Breast epithelium (tissue), 4 donors: ENCODE data around the gene SPSB3. TPM values are rescaled to one million over a fixed set of nuclear protein-coding genes. Genes with fewer than 3 reads are reported as not detected.

Experiments
- DNase-seq, 2 donors: peaks; one replicate each; pipeline ENCODE4 v3.0.0-alpha.2; 2019; ENCODE audit warnings: low spot score in 2 of 2
- H3K27ac ChIP-seq, 2 donors: fragments of 200-600 bp; sonication (generic) in 1 of 2; one replicate each; pipeline ENCODE4 v1.5.1; 2016 to 2019; ENCODE audit warnings: mild to moderate bottlenecking in 1 of 2
- H3K27me3 ChIP-seq, 2 donors: fragments of 200-600 bp; sonication (generic) in 1 of 2; one replicate each; pipeline versions ENCODE4 v1.5.1 to v1.6.0; 2017 to 2019; ENCODE audit warnings: control low read depth in 1 of 2, mild to moderate bottlenecking in 1 of 2
- H3K36me3 ChIP-seq: fragments of 200-600 bp; one replicate; pipeline ENCODE4 v1.5.1; 2019
- H3K4me1 ChIP-seq, 2 donors: fragments of 200-600 bp; sonication (generic); one replicate each; pipeline ENCODE4 v1.5.1; 2016 to 2019; ENCODE audit warnings: control low read depth in 1 of 2
- H3K4me3 ChIP-seq, 3 donors: fragments of 200-600 bp; sonication (generic); 1 replicate in 2 of 3; 2 replicates in 1 of 3; pipeline ENCODE4 v1.5.1; 2016 to 2019; ENCODE audit warnings: mild to moderate bottlenecking in 3 of 3, moderate library complexity in 2 of 3
- H3K9me3 ChIP-seq, 2 donors: fragments of 200-600 bp; sonication (generic) in 1 of 2; one replicate each; pipeline ENCODE4 v1.5.1; 2016 to 2019; ENCODE audit warnings: control low read depth in 1 of 2
- POLR2A ChIP-seq: fragments of 450-650 bp; IDR thresholded peaks from one replicate; pipeline ENCODE4 v1.6.1; 2016; ENCODE audit warnings: antibody characterized with exemption, mild to moderate bottlenecking, moderate library complexity
- POLR2AphosphoS5 ChIP-seq, 3 donors: sonication (generic); formaldehyde crosslinking; IDR thresholded peaks; one replicate each; pipeline ENCODE4 v1.6.1; 2017; ENCODE audit warnings: antibody characterized with exemption in 3 of 3
- intact Hi-C: fragments of 100-400 bp; cut with DNase I; formaldehyde crosslinking; loops from one replicate; pipeline ENCODE4 v1.15.1; 2023; ENCODE audit warnings: low total_unique reads
- total RNA-seq, 3 donors: library from RNA; depleted of rRNA; stranded (reverse); fragments of >200 nt; gene quantifications; one replicate each; pipeline ENCODE4 v1.1.0, GENCODE V29; 2016
- TF ChIP-seq, protein P1 (sequence below), 3 donors: fragments of 450-650 bp; IDR thresholded peaks; one replicate each; pipeline ENCODE4 v1.5.1; 2016 to 2017; ENCODE audit warnings: antibody characterized with exemption in 3 of 3, mild to moderate bottlenecking in 3 of 3, moderate library complexity in 3 of 3

Gene SPSB3
- total RNA-seq, 3 donors from 2014 or later, result 84.9 to 107 (median 88.5) TPM

DNA sequence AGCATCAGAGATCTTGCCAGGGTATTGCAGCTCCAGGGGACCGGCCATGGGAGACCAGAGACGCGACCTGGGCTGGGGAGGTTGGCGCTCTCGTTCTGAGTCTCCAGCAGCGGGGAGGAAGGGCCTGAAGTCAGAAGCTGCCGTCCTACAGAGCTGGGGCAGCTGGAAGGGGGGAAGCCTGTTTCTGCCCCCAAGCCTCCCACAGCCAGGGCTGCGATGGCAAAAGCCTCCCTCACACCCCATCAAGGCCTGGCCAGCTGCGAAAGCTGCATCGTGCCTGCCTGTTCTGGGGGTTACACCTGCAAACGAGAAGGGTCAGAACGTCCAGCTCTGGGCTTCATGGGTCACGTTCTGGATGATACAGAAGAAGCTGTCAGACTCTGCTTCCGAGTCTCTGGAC lies 50.3 kb downstream of the SPSB3 start:
- TF ChIP-seq POLR2AphosphoS5 (IDR thresholded peaks at IDR 0.05), result no peak
- no peak for TF ChIP-seq POLR2A
- TF ChIP-seq, protein P1, sequence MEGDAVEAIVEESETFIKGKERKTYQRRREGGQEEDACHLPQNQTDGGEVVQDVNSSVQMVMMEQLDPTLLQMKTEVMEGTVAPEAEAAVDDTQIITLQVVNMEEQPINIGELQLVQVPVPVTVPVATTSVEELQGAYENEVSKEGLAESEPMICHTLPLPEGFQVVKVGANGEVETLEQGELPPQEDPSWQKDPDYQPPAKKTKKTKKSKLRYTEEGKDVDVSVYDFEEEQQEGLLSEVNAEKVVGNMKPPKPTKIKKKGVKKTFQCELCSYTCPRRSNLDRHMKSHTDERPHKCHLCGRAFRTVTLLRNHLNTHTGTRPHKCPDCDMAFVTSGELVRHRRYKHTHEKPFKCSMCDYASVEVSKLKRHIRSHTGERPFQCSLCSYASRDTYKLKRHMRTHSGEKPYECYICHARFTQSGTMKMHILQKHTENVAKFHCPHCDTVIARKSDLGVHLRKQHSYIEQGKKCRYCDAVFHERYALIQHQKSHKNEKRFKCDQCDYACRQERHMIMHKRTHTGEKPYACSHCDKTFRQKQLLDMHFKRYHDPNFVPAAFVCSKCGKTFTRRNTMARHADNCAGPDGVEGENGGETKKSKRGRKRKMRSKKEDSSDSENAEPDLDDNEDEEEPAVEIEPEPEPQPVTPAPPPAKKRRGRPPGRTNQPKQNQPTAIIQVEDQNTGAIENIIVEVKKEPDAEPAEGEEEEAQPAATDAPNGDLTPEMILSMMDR (IDR thresholded peaks at IDR 0.05), result no peak
- intact Hi-C loops, result no loop called here
- no peaks in the 10 kb centered on the region for H3K4me1 ChIP-seq
- H3K27me3 ChIP-seq, result no peaks in the 10 kb centered on the region
- H3K27ac ChIP-seq, result no peak overlapping the region
- no peaks in the 10 kb centered on the region for H3K36me3 ChIP-seq
- no peak for DNase-seq
- no peak overlapping the region for H3K4me3 ChIP-seq
- no peaks in the 10 kb centered on the region for H3K9me3 ChIP-seq

DNA sequence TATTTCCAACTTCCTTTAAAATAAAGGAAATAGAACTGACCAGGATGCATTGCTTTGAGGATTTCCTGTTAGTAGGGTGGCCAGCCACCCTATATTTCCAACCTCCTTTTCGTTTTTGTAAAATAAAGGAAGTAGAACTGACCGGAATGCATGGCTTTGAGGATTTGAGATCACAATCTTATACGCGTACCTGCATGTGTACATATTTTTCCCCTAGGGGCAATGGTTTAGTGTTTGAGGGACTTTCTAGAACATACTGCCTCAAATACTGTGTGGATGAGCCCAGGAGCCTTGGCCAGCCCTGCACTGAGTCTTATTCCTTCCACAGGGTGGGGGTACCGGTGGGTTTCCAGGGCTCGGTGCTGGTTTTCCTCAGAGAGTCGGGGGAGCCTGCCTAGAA lies 50.8 kb downstream of the SPSB3 start:
- H3K4me1 ChIP-seq, result no peaks in the 10 kb centered on the region
- no peaks in the 10 kb centered on the region for H3K36me3 ChIP-seq
- no peaks in the 10 kb centered on the region for H3K27me3 ChIP-seq
- intact Hi-C loops, result no loop called here
- H3K9me3 ChIP-seq, result no peaks in the 10 kb centered on the region
- no peak for TF ChIP-seq POLR2AphosphoS5 (IDR thresholded peaks at IDR 0.05)
- TF ChIP-seq POLR2A, result no peak
- TF ChIP-seq, protein P1 (IDR thresholded peaks at IDR 0.05), result no peak
- no peak for DNase-seq
- no peak overlapping the region for H3K4me3 ChIP-seq
- no peak overlapping the region for H3K27ac ChIP-seq

DNA sequence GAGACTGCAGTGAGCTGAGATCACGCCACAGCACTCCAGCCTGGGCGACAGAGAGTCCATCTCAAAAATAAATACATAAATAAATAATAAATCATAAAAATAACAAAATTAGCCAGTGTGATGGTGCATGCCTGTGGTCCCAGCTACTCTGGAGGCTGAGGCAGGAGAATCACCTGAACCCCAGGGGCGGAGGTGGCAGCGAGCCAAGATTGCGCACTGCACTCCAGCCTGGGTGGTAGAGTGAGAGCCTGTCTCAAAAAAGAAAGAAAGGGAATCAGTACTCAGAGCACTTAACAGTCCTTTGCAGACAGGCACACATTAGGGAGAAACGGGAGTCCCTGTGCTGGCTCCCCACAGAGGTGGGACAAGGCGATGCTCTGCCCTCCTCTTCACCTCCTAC lies 51.3 kb downstream of the SPSB3 start:
- Histone ChIP-seq H3K27ac (no peak overlapping the region), H3K27me3 (no peaks in the 10 kb centered on the region), H3K36me3 (no peaks in the 10 kb centered on the region), H3K9me3 (no peaks in the 10 kb centered on the region), H3K4me3 (no peak overlapping the region), H3K4me1 (no peaks in the 10 kb centered on the region)
- DNase-seq, result no peak
- intact Hi-C loops, result no loop called here
- TF ChIP-seq, protein P1 (IDR thresholded peaks at IDR 0.05), result no peak
- TF ChIP-seq POLR2AphosphoS5 (IDR thresholded peaks at IDR 0.05) (no peak), POLR2A (no peak)

DNA sequence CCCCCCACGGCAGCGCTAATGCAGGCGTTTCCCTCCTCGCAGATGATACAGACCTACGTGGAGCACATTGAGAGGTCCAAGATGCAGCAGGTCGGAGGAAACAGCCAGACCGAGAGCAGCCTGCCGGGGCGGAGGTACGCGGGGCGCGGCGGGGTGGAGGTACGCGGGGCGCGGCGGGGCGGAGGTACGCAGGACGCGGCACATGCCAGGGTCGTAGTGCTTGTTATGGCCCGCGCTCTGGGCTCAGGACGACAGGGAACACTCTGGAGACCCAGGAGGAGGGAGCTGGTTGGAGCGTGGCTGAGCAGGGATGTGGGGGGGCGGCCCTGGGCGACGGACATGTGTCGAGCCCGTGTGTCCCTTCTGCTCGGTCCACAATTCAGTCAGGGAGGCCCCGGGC lies 52.9 kb downstream of the SPSB3 start:
- TF ChIP-seq POLR2A (no peak), POLR2AphosphoS5 (IDR thresholded peaks at IDR 0.05) (no peak)
- TF ChIP-seq, protein P1 (IDR thresholded peaks at IDR 0.05), result no peak
- intact Hi-C loops, result no loop called here
- Histone ChIP-seq H3K9me3 (no peaks in the 10 kb centered on the region), H3K27ac (no peak overlapping the region), H3K4me1 (no peaks in the 10 kb centered on the region), H3K36me3 (no peaks in the 10 kb centered on the region), H3K4me3 (no peak overlapping the region), H3K27me3 (no peaks in the 10 kb centered on the region)
- no peak for DNase-seq

DNA sequence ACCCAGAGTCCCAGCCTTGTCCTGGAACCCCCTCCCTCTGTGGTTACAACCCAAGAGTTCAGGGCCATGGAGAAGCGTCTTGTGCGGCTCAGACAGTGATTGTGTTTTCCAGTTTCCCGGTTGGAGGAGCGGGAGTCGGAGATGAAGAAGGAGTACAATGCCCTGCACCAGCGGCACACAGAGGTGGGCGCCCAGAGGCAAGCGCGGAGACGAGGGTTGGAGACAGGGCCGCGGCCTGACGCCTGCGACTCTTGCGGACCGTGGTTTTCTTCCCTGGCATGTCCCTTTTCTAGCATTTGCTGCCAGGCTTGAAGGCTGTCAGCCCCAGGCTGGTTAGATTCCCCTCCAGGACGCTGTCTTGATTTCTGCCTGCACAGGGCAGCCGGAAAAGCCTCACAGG lies 53.3 kb downstream of the SPSB3 start:
- TF ChIP-seq POLR2AphosphoS5 (IDR thresholded peaks at IDR 0.05) (no peak), POLR2A (no peak)
- TF ChIP-seq, protein P1 (IDR thresholded peaks at IDR 0.05), result no peak
- H3K36me3 ChIP-seq, result no peaks in the 10 kb centered on the region
- intact Hi-C loops, result no loop called here

More for the DNA sequence above, 53.3 kb downstream of the SPSB3 start:
- H3K27me3 ChIP-seq, result no peaks in the 10 kb centered on the region
- H3K4me3 ChIP-seq, result no peak overlapping the region
- H3K9me3 ChIP-seq, result no peaks in the 10 kb centered on the region
- no peaks in the 10 kb centered on the region for H3K4me1 ChIP-seq
- H3K27ac ChIP-seq, result no peak overlapping the region
- DNase-seq, result no peak
